NCI-H446 treated with DMSO at 0.1 percent for 48 hours (cell line): ENCODE results near the gene LRMDA.
"Not testable (repeated sequence)": the region's sequence is repeated elsewhere in the genome, so short reads cannot be mapped to it uniquely, and the experiment has no call there.

Experiments used
- DNase-seq: peaks from one replicate; lab custom pipeline; 2025; lab: John Stamatoyannopoulos, UW

Gene LRMDA

GRCh38 chr10:76051007-76051936 is 619.8 kb downstream of the LRMDA start:
- DNase-seq, result no peak

- no peak for DNase-seq
Measured at GRCh38 chr10:76052682-76053503, 621.5 kb downstream of the LRMDA start.

GRCh38 chr10:76055466-76055865 is 624.0 kb downstream of the LRMDA start:
- no peak for DNase-seq

- no peak for DNase-seq
Measured at GRCh38 chr10:76055963-76056362, 624.5 kb downstream of the LRMDA start.

GRCh38 chr10:76060993-76061392 is 629.6 kb downstream of the LRMDA start:
- not testable (repeated sequence) for DNase-seq

GRCh38 chr10:76066457-76066856 is 635.0 kb downstream of the LRMDA start:
- DNase-seq, result no peak

GRCh38 chr10:76067447-76067846 is 636.0 kb downstream of the LRMDA start:
- no peak for DNase-seq

GRCh38 chr10:76068856-76069255 is 637.4 kb downstream of the LRMDA start:
- DNase-seq, result no peak

- DNase-seq, result no peak
Measured at GRCh38 chr10:76070916-76071315, 639.5 kb downstream of the LRMDA start.

GRCh38 chr10:76071653-76072365 is 640.4 kb downstream of the LRMDA start:
- DNase-seq, result no peak

- no peak for DNase-seq
Measured at GRCh38 chr10:76072384-76072783, 641.0 kb downstream of the LRMDA start.

- DNase-seq, result no peak
Measured at GRCh38 chr10:76073524-76073923, 642.1 kb downstream of the LRMDA start.

- DNase-seq, result no peak
Measured at GRCh38 chr10:76074659-76075058, 643.2 kb downstream of the LRMDA start.

- DNase-seq, result no peak
Measured at GRCh38 chr10:76080451-76080850, 649.0 kb downstream of the LRMDA start.

- no peak for DNase-seq
Measured at GRCh38 chr10:76080991-76081390, 649.6 kb downstream of the LRMDA start.

GRCh38 chr10:76082232-76082631 is 650.8 kb downstream of the LRMDA start:
- DNase-seq, result no peak

- DNase-seq, result no peak
Measured at GRCh38 chr10:76082956-76083355, 651.5 kb downstream of the LRMDA start.

GRCh38 chr10:76085002-76085816 is 653.8 kb downstream of the LRMDA start:
- DNase-seq, result no peak

- no peak for DNase-seq
Measured at GRCh38 chr10:76085817-76086167, 654.4 kb downstream of the LRMDA start.

GRCh38 chr10:76086170-76086760 is 654.8 kb downstream of the LRMDA start:
- no peak for DNase-seq
